B cell (primary cell): ENCODE measurements around the gene SEMA4C. TPM values are rescaled to one million over a fixed set of nuclear protein-coding genes. Genes with fewer than 3 reads are reported as not detected.

Experiments used
- ATAC-seq: fragments of 200-7000 bp; cut with Tn5 transposase; one replicate; pipeline ENCODE4 v1.10.0; 2021; ENCODE audit warnings: low read depth, mild to moderate bottlenecking, moderate number of reproducible peaks, moderate library complexity
- CTCF ChIA-PET: fragments of 350-600 bp; sonication (Branson Sonifier 250); formaldehyde crosslinking; loops from one replicate; lab custom pipeline; 2021; ENCODE audit warnings: antibody characterized with exemption, inconsistent platforms; lab: Charles Lee
- POLR2A ChIA-PET: fragments of 350-600 bp; sonication (Branson Sonifier 250); formaldehyde crosslinking; loops from one replicate; lab custom pipeline; 2021; ENCODE audit warnings: antibody characterized with exemption; lab: Charles Lee
- DNase-seq: peaks from one replicate; pipeline ENCODE4 v3.0.0; 2013
- H2AFZ ChIP-seq: 2 replicates; pipeline ENCODE4 v1.6.1; 2012; ENCODE audit warnings: mild to moderate bottlenecking, low read depth, low read length; ENCODE audit not compliant: insufficient read depth, poor library complexity, severe bottlenecking
- H3K27ac ChIP-seq, 2 donors: 1 replicate in 1 of 2; 2 replicates in 1 of 2; pipeline ENCODE4 v1.5.1; 2012 to 2013; ENCODE audit warnings: low read length in 2 of 2, mild to moderate bottlenecking in 2 of 2, moderate library complexity in 1 of 2
- H3K27me3 ChIP-seq, 4 experiments: fragments of 200-600 bp in 1 of 4; sonication (generic) in 1 of 4; replicated peaks in 1 of 4; 1 replicate in 2 of 4; 2 replicates in 2 of 4; pipeline versions ENCODE4 v1.6.1 to v1.7.0; 2013 to 2016; ENCODE audit warnings: low read length in 3 of 4, mild to moderate bottlenecking in 2 of 4, mixed read lengths in 1 of 4, moderate library complexity in 1 of 4; ENCODE audit not compliant: insufficient read depth in 4 of 4, control insufficient read depth in 3 of 4; ENCODE audit errors: control extremely low read depth in 1 of 4
- H3K36me3 ChIP-seq, 2 experiments: replicated peaks in 1 of 2; 1 replicate in 1 of 2; 2 replicates in 1 of 2; pipeline versions ENCODE4 v1.6.1 to v1.7.1; 2013; ENCODE audit warnings: low read length in 1 of 2; ENCODE audit not compliant: insufficient read depth in 2 of 2, control insufficient read depth in 1 of 2; ENCODE audit errors: control extremely low read depth in 1 of 2, extremely low read depth in 1 of 2
- H3K4me1 ChIP-seq, 2 donors: fragments of 200-600 bp in 1 of 2; sonication (generic) in 1 of 2; 1 replicate in 1 of 2; 2 replicates in 1 of 2; pipeline versions ENCODE4 v1.5.1 to v1.6.1; 2013 to 2017; ENCODE audit warnings: low read length in 2 of 2; ENCODE audit not compliant: control insufficient read depth in 2 of 2, insufficient read depth in 2 of 2
- H3K4me2 ChIP-seq: replicated peaks from 2 replicates; pipeline ENCODE3; 2012; ENCODE audit warnings: mild to moderate bottlenecking, low read depth, low read length; ENCODE audit not compliant: poor library complexity, severe bottlenecking
- H3K4me3 ChIP-seq, 5 experiments: fragments of 200-600 bp in 1 of 5; sonication (generic) in 1 of 5; 1 replicate in 3 of 5; 2 replicates in 2 of 5; pipeline versions ENCODE4 v1.5.1 to v1.7.0; 2011 to 2016; ENCODE audit warnings: low read length in 4 of 5, mild to moderate bottlenecking in 4 of 5, low read depth in 2 of 5, control low read depth in 1 of 5, moderate library complexity in 1 of 5; ENCODE audit not compliant: insufficient read depth in 1 of 5; ENCODE audit errors: control extremely low read depth in 1 of 5, extremely low read depth in 1 of 5
- H3K79me2 ChIP-seq: fragments of 200-600 bp; sonication (generic); one replicate; pipeline ENCODE4 v1.6.0; 2016; ENCODE audit warnings: low read length; ENCODE audit not compliant: control insufficient read depth, insufficient read depth
- H3K9ac ChIP-seq: fragments of 200-600 bp; sonication (generic); 2 replicates; pipeline ENCODE4 v1.6.1; 2017; ENCODE audit warnings: mild to moderate bottlenecking, low read length, moderate library complexity
- H3K9me3 ChIP-seq, 3 donors: one replicate each; pipeline versions ENCODE4 v1.6.1 to v1.7.1; 2013; ENCODE audit warnings: low read length in 2 of 3; ENCODE audit not compliant: control insufficient read depth in 2 of 3, insufficient read depth in 1 of 3; ENCODE audit errors: control extremely low read depth in 1 of 3
- H4K20me1 ChIP-seq: 2 replicates; pipeline ENCODE4 v1.6.0; 2012; ENCODE audit warnings: mild to moderate bottlenecking, low read length; ENCODE audit not compliant: insufficient read depth, control insufficient read depth, poor library complexity, severe bottlenecking
- H3K27ac Mint-ChIP-seq: one replicate; pipeline ENCODE4 v1.8.0; 2021; ENCODE audit warnings: mixed read lengths
- H3K27me3 Mint-ChIP-seq: one replicate; pipeline ENCODE4 v1.8.0; 2021; ENCODE audit warnings: mixed read lengths
- H3K4me1 Mint-ChIP-seq: one replicate; pipeline ENCODE4 v1.8.0; 2021; ENCODE audit warnings: mixed read lengths
- H3K4me3 Mint-ChIP-seq: one replicate; pipeline ENCODE4 v1.8.0; 2021; ENCODE audit warnings: mixed read lengths
- H3K9me3 Mint-ChIP-seq: one replicate; pipeline ENCODE4 v1.8.0; 2022; ENCODE audit warnings: mixed read lengths; ENCODE audit not compliant: insufficient read depth
- EZH2 ChIP-seq: IDR thresholded peaks from 2 replicates; pipeline ENCODE4 v1.6.1; 2012; ENCODE audit warnings: borderline replicate concordance, low read depth, mild to moderate bottlenecking, moderate library complexity, low read length; ENCODE audit not compliant: insufficient read depth, poor library complexity, severe bottlenecking
- WGBS: methylation state at CpG from one replicate; pipeline ENCODE4 v1.1.5; 2013; ENCODE audit warnings: missing lambda C conversion rate; ENCODE audit not compliant: insufficient coverage; 5-methylcytosine and 5-hydroxymethylcytosine counted together
- intact Hi-C: fragments of 100-400 bp; cut with micrococcal nuclease; formaldehyde crosslinking; loops from one replicate; pipeline ENCODE4 v1.10.0; 2022
- polyA plus RNA-seq: library from polyadenylated mRNA; depleted of rRNA; stranded (reverse); fragments of >200 nt; gene quantifications from 2 replicates; pipeline ENCODE4 v1.2.3, GENCODE V29; 2012
- total RNA-seq, 2 donors: library from RNA; stranded (reverse); fragments of 120-200 nt in 1 of 2; gene quantifications; 1 replicate in 1 of 2; 2 replicates in 1 of 2; pipeline versions ENCODE4 v1.2.3 to v1.2.4, GENCODE V29; 2013 to 2022
- TF ChIP-seq, protein P1 (sequence below): fragments of 200-600 bp; IDR thresholded peaks from one replicate; pipeline ENCODE4 v1.8.0; 2022; ENCODE audit warnings: antibody characterized with exemption, mild to moderate bottlenecking

The SEMA4C gene
- total and polyA plus RNA-seq, 2 donors (not counting 1 experiment from before 2014, with no cell fraction given) = 0.28 to 0.94 TPM

DNA sequence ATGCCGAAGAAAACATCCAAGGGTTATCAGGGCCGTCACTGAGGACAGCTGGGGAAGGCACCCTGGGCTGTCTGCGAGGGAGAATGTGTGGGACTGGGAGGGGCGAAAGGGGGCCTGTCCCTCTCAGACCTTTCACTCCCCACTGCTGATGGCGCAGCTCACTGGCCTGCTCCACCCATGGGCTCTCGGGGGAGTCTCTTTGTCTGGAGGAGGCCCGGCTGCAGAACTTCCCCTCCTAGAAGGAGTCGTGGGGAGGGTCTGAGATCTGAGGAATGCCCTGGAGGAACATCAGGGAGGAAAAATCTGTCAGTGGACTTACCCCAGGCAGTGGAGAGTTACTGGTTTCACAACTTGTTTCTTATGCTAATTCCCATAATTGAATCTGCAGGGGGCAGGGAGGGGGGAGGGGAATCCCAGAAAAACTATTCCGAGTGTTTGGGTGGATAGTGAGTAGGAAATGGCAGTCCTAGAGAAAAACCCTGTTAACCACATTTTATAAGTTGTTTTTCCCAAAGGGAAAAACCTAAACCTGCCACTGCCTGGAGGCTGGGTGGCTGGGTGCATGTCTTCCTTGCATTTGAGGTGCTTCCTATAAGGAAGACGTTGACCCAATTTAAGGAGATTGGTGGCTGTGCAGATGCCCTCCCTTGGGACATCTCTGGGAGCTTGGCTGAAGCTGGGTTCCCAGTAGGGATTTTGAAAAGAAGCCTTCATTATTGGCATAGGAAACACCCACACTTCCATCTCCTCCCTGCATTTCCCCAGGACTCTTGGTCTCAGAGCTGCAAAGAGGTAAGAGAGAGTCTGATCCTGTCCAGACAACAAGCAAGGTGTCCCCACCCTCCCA lies 11.7 kb upstream of the SEMA4C start:
- H3K9ac ChIP-seq = no peak overlapping the region
- POLR2A ChIA-PET = no interaction called here
- H3K27ac Mint-ChIP-seq = no peak overlapping the region

GRCh38 chr2:96880891-96881273 lies 11.0 kb upstream of the SEMA4C start:
- Mint-ChIP-seq H3K4me1 (no peaks in the 10 kb centered on the region), H3K4me3 (no peak overlapping the region), H3K9me3 (no peaks in the 10 kb centered on the region), H3K27ac (no peak overlapping the region), H3K27me3 (peaks cover 4% of the 10 kb centered on the region)
- DNase-seq (no peak), ATAC-seq (no peak)
- H3K27ac ChIP-seq = no peak overlapping the region
- H3K4me2 ChIP-seq = no peak overlapping the region
- TF ChIP-seq, protein P1, sequence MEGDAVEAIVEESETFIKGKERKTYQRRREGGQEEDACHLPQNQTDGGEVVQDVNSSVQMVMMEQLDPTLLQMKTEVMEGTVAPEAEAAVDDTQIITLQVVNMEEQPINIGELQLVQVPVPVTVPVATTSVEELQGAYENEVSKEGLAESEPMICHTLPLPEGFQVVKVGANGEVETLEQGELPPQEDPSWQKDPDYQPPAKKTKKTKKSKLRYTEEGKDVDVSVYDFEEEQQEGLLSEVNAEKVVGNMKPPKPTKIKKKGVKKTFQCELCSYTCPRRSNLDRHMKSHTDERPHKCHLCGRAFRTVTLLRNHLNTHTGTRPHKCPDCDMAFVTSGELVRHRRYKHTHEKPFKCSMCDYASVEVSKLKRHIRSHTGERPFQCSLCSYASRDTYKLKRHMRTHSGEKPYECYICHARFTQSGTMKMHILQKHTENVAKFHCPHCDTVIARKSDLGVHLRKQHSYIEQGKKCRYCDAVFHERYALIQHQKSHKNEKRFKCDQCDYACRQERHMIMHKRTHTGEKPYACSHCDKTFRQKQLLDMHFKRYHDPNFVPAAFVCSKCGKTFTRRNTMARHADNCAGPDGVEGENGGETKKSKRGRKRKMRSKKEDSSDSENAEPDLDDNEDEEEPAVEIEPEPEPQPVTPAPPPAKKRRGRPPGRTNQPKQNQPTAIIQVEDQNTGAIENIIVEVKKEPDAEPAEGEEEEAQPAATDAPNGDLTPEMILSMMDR = no peak
- TF ChIP-seq EZH2 = no peak
- no peak overlapping the region for H3K9ac ChIP-seq
- H4K20me1 ChIP-seq = no peaks in the 10 kb centered on the region
- CTCF ChIA-PET = interaction anchor here (0.6 to 0.8 kb wide), 2 partner anchors 12 to 30 kb away, joined by 3 read pairs; no protein-coding TSS in a partner anchor
- H3K27me3 ChIP-seq = peaks cover 0 to 13% (median 0%) of the 10 kb centered on the region in 4 experiments
- POLR2A ChIA-PET = interaction anchor here (0.7 kb wide), 1 partner anchor 18 kb away, joined by 4 read pairs; no protein-coding TSS in a partner anchor
- no peak overlapping the region for H3K4me3 ChIP-seq
- H3K4me1 ChIP-seq = no peaks in the 10 kb centered on the region
- no peaks in the 10 kb centered on the region for H3K79me2 ChIP-seq
- H2AFZ ChIP-seq = no peak overlapping the region
- WGBS = 82% methylated on average over 5 of the region's 6 CpGs
- no peaks in the 10 kb centered on the region for H3K9me3 ChIP-seq
- H3K36me3 ChIP-seq = no peaks in the 10 kb centered on the region
- intact Hi-C loops = no loop called here

More for the DNA sequence above, 11.7 kb upstream of the SEMA4C start:
- Histone ChIP-seq H3K27ac (no peak overlapping the region), H3K27me3 (peaks cover 0 to 13% (median 0%) of the 10 kb centered on the region in 4 experiments), H3K36me3 (no peaks in the 10 kb centered on the region), H3K79me2 (no peaks in the 10 kb centered on the region), H4K20me1 (no peaks in the 10 kb centered on the region), H3K4me2 (no peak overlapping the region), H3K9me3 (no peaks in the 10 kb centered on the region), H3K4me1 (no peaks in the 10 kb centered on the region), H2AFZ (no peak overlapping the region), H3K4me3 (no peak overlapping the region)
- DNase-seq (no peak), ATAC-seq (no peak)
- TF ChIP-seq, protein P1 = no peak
- no peak for TF ChIP-seq EZH2
- WGBS = 85% methylated on average over 5 of the region's 10 CpGs
- CTCF ChIA-PET = interaction anchor here (0.6 to 0.8 kb wide), 2 partner anchors 13 to 31 kb away, joined by 3 read pairs; no protein-coding TSS in a partner anchor
- Mint-ChIP-seq H3K4me1 (no peaks in the 10 kb centered on the region), H3K9me3 (no peaks in the 10 kb centered on the region), H3K4me3 (no peak overlapping the region), H3K27me3 (peaks cover 4% of the 10 kb centered on the region)
- intact Hi-C loops = no loop called here
